ENCODE results near the gene KRTAP10-10.
"Not testable (repeated sequence)": the region's sequence is repeated elsewhere in the genome, so short reads cannot be mapped to it uniquely, and the experiment has no call there.

The KRTAP10-10 gene

DNA sequence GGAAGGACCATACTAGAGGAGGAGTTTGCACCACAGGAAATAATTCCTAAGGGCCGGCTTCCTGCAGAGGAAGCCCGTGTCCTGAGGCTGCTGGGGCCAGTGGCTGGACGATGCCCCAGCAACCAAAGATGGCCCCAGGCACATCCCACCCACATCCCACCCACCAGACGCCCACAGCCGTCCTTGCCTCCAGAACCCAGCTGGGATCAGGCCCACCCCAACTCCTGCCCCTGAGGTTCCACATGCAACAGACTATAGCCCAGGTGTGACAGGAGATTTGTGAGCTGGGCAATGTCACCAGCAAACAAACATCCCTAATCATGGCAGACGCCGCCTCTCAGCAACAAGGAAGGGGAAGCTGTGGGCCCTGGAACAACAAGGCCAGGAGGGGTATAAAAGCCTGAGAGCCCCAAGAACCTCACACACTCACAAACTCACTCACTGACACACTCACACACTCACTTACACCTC is 10.4 kb upstream of the KRTAP10-10 start, which contains the start of gene KRTAP10-9:
TSS of gene KRTAP10-9 (plus strand) at position 421 of the 471 bp plus-strand sequence. CDS start 79 bp downstream, outside the sequence.
- H3K27ac ChIP-seq (ENCODE audit: low read length) = no peak within 1 kb of the TSS
- no peak within 1 kb of the TSS for H3K9ac ChIP-seq (ENCODE audit: low read length)
- H3K79me2 ChIP-seq (ENCODE audit: low read length) = no peaks in the 10 kb centered on the region

GRCh38 chr21:44627181-44627822 is 9.9 kb upstream of the KRTAP10-10 start:
- H4K20me1 ChIP-seq (ENCODE audit: insufficient read depth, low read length); H3K9me3 ChIP-seq (ENCODE audit: insufficient read depth, low read length); H3K27ac ChIP-seq (ENCODE audit: low read length); H3K4me2 ChIP-seq (ENCODE audit: low read length); H3K36me3 ChIP-seq (replicated peaks; ENCODE audit: low read depth, low read length); H3K9ac ChIP-seq (ENCODE audit: low read length); H3K4me3 ChIP-seq (ENCODE audit: low read length); H3K4me1 ChIP-seq (ENCODE audit: low read length); H3K27me3 ChIP-seq (ENCODE audit: low read depth, low read length); H2AFZ ChIP-seq (ENCODE audit: low read depth, low read length); H3K79me2 ChIP-seq (ENCODE audit: low read length): not testable (repeated sequence)

More for the DNA sequence above, 10.4 kb upstream of the KRTAP10-10 start, which contains the start of gene KRTAP10-9:
- no peak within 1 kb of the TSS for H3K4me3 ChIP-seq (ENCODE audit: low read length)
- no peak within 1 kb of the TSS for H3K4me2 ChIP-seq (ENCODE audit: low read length)
- H3K4me1 ChIP-seq (ENCODE audit: low read length) = no peaks in the 10 kb centered on the region
- no peaks in the 10 kb centered on the region for H3K36me3 ChIP-seq (replicated peaks; ENCODE audit: low read depth, low read length)
- no peak for TF ChIP-seq EZH2phosphoT487 (IDR thresholded peaks at IDR 0.05; ENCODE audit: low read depth)
- TF ChIP-seq, protein P1, sequence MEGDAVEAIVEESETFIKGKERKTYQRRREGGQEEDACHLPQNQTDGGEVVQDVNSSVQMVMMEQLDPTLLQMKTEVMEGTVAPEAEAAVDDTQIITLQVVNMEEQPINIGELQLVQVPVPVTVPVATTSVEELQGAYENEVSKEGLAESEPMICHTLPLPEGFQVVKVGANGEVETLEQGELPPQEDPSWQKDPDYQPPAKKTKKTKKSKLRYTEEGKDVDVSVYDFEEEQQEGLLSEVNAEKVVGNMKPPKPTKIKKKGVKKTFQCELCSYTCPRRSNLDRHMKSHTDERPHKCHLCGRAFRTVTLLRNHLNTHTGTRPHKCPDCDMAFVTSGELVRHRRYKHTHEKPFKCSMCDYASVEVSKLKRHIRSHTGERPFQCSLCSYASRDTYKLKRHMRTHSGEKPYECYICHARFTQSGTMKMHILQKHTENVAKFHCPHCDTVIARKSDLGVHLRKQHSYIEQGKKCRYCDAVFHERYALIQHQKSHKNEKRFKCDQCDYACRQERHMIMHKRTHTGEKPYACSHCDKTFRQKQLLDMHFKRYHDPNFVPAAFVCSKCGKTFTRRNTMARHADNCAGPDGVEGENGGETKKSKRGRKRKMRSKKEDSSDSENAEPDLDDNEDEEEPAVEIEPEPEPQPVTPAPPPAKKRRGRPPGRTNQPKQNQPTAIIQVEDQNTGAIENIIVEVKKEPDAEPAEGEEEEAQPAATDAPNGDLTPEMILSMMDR (IDR thresholded peaks at IDR 0.05; ENCODE audit: low read depth, low read length) = no peak
- no peaks in the 10 kb centered on the region for H4K20me1 ChIP-seq (ENCODE audit: insufficient read depth, low read length)
- 0 out of 2 replicates have a peak, but pooled peaks cover 6% of the 10 kb centered on the region for H3K9me3 ChIP-seq (ENCODE audit: insufficient read depth, low read length)
- no peaks in the 10 kb centered on the region for H3K27me3 ChIP-seq (ENCODE audit: low read depth, low read length)
- no peak within 1 kb of the TSS for H2AFZ ChIP-seq (ENCODE audit: low read depth, low read length)

GRCh38 chr21:44627831-44628233 is 9.3 kb upstream of the KRTAP10-10 start:
- not testable (repeated sequence) for H3K79me2 ChIP-seq (ENCODE audit: low read length); H2AFZ ChIP-seq (ENCODE audit: low read depth, low read length); H3K9ac ChIP-seq (ENCODE audit: low read length); H3K9me3 ChIP-seq (ENCODE audit: insufficient read depth, low read length); H3K27ac ChIP-seq (ENCODE audit: low read length); H4K20me1 ChIP-seq (ENCODE audit: insufficient read depth, low read length); H3K4me2 ChIP-seq (ENCODE audit: low read length); H3K27me3 ChIP-seq (ENCODE audit: low read depth, low read length); H3K4me1 ChIP-seq (ENCODE audit: low read length); H3K36me3 ChIP-seq (replicated peaks; ENCODE audit: low read depth, low read length); H3K4me3 ChIP-seq (ENCODE audit: low read length)

- Histone ChIP-seq H3K79me2 (ENCODE audit: low read length) (no peaks in the 10 kb centered on the region), H4K20me1 (ENCODE audit: insufficient read depth, low read length) (no peaks in the 10 kb centered on the region), H3K4me2 (ENCODE audit: low read length) (no peak overlapping the region), H3K36me3 (replicated peaks; ENCODE audit: low read depth, low read length) (no peaks in the 10 kb centered on the region), H3K9me3 (ENCODE audit: insufficient read depth, low read length) (0 out of 2 replicates have a peak, but pooled peaks cover 6% of the 10 kb centered on the region), H3K9ac (ENCODE audit: low read length) (no peak overlapping the region), H3K27me3 (ENCODE audit: low read depth, low read length) (no peaks in the 10 kb centered on the region), H2AFZ (ENCODE audit: low read depth, low read length) (no peak overlapping the region), H3K4me3 (ENCODE audit: low read length) (no peak overlapping the region), H3K4me1 (ENCODE audit: low read length) (no peaks in the 10 kb centered on the region), H3K27ac (ENCODE audit: low read length) (no peak overlapping the region)
- TF ChIP-seq EZH2phosphoT487 (IDR thresholded peaks at IDR 0.05; ENCODE audit: low read depth) = no peak
- TF ChIP-seq, protein P1 (IDR thresholded peaks at IDR 0.05; ENCODE audit: low read depth, low read length) = no peak
These were observed 8.3 kb upstream of the KRTAP10-10 start for GRCh38 chr21:44628707-44629391.

GRCh38 chr21:44630440-44630839 is 6.7 kb upstream of the KRTAP10-10 start:
- Histone ChIP-seq H3K27ac (ENCODE audit: low read length) (no peak overlapping the region), H3K27me3 (ENCODE audit: low read depth, low read length) (no peaks in the 10 kb centered on the region; the same call in 1 of the 2 replicates), H3K9me3 (ENCODE audit: insufficient read depth, low read length) (0 out of 2 replicates have a peak, but pooled peaks cover 6% of the 10 kb centered on the region), H3K36me3 (replicated peaks; ENCODE audit: low read depth, low read length) (no peaks in the 10 kb centered on the region), H4K20me1 (ENCODE audit: insufficient read depth, low read length) (no peaks in the 10 kb centered on the region), H3K9ac (ENCODE audit: low read length) (no peak overlapping the region), H3K4me1 (ENCODE audit: low read length) (no peaks in the 10 kb centered on the region), H3K4me3 (ENCODE audit: low read length) (no peak overlapping the region), H2AFZ (ENCODE audit: low read depth, low read length) (no peak overlapping the region), H3K4me2 (ENCODE audit: low read length) (no peak overlapping the region), H3K79me2 (ENCODE audit: low read length) (no peaks in the 10 kb centered on the region)
- TF ChIP-seq, protein P1 (IDR thresholded peaks at IDR 0.05; ENCODE audit: low read depth, low read length) = no peak
- TF ChIP-seq EZH2phosphoT487 (IDR thresholded peaks at IDR 0.05; ENCODE audit: low read depth) = no peak

Data from OCI-LY3 (cell line).